Fibroblast of the aortic adventitia (primary cell): ENCODE data around the gene C4BPB. TPM values are rescaled to one million over a fixed set of nuclear protein-coding genes. Genes with fewer than 3 reads are reported as not detected.

ENCODE experiments used
- DNase-seq: peaks from one replicate; pipeline ENCODE4 v3.0.0-alpha.2; 2010; ENCODE audit warnings: low read depth
- H3K4me3 ChIP-seq: 2 replicates; pipeline ENCODE4 v1.5.1; 2011; ENCODE audit warnings: low read depth, mild to moderate bottlenecking, control low read depth, low read length, moderate library complexity
- total RNA-seq: library from RNA; depleted of rRNA; stranded (reverse); fragments of >200 nt; gene quantifications from 2 replicates; pipeline ENCODE4 v1.2.3, GENCODE V29; 2012; ENCODE audit warnings: low replicate concordance
- TF ChIP-seq, protein P1 (sequence below): IDR thresholded peaks from 2 replicates; pipeline ENCODE4 v1.5.1; 2011; ENCODE audit warnings: mild to moderate bottlenecking, low read length, control low read depth, inconsistent platforms; ENCODE audit not compliant: insufficient read depth

C4BPB gene
- total RNA-seq, 1 donor = not detected

DNA sequence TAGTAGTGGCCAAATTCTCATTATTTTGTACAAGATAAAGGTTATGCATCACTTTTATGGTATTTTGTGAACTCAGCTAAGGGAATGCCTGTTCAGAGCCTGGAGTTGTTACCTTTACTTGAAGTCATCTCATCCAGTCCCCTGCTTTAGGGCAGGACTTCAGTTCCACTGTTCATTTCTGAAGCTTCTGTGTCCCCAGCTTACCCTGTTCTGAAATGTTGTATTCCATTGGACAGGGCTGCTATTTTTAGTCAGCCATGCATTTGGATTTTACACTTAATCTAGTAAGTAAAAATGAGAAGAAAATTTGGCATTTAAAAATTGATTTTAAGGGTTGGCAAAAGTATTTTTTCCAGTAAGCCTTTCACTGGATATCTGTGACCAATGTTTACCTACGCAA, 11.6 kb upstream of the C4BPB start:
- no peak overlapping the region for H3K4me3 ChIP-seq
- no peak for DNase-seq
- TF ChIP-seq, protein P1, sequence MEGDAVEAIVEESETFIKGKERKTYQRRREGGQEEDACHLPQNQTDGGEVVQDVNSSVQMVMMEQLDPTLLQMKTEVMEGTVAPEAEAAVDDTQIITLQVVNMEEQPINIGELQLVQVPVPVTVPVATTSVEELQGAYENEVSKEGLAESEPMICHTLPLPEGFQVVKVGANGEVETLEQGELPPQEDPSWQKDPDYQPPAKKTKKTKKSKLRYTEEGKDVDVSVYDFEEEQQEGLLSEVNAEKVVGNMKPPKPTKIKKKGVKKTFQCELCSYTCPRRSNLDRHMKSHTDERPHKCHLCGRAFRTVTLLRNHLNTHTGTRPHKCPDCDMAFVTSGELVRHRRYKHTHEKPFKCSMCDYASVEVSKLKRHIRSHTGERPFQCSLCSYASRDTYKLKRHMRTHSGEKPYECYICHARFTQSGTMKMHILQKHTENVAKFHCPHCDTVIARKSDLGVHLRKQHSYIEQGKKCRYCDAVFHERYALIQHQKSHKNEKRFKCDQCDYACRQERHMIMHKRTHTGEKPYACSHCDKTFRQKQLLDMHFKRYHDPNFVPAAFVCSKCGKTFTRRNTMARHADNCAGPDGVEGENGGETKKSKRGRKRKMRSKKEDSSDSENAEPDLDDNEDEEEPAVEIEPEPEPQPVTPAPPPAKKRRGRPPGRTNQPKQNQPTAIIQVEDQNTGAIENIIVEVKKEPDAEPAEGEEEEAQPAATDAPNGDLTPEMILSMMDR = no peak

DNA sequence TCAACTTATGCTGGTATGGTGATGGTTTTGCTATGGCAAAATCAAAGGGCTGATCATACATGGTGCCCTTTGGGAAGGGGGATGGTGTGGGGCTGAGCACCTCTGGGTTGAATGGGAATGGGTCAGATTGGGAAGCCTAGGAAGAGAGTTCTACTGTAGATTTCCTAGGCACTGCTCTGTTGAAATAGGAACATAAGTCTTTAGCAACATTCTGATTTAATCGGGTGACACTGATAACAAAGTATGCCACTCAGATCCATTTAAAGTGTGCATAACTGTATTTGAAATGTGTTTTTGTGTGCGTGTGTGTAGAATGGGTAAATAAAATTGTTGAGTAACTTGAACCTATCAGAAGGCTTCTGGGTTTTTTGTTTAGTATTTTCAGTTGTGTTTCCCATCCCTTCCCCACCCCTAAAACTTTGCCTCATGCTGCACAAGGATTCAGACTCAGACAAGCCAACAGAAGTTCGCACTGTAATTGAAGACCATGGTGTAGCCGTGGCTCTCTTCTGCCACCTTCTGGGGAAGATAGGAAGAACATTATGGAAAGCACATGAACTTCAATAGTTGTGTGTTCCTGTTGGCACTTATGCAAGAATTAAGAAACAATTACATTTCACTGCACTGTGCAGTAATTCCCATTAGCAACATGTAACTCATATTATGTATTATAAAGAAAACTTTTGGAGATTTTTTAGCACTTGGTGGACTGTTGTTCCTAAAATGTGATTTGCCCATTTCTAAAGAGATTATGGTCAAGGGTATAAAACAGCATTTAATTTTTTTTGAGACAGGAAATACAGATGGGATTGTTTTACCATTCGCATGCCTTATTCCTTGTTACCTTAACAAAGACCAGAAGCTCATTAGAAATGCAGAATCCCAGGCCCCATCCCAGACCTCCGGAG, 10.9 kb upstream of the C4BPB start:
- DNase-seq = peak; percentile 90
- TF ChIP-seq, protein P1 = peak; percentile 95
- H3K4me3 ChIP-seq = no peak overlapping the region

DNA sequence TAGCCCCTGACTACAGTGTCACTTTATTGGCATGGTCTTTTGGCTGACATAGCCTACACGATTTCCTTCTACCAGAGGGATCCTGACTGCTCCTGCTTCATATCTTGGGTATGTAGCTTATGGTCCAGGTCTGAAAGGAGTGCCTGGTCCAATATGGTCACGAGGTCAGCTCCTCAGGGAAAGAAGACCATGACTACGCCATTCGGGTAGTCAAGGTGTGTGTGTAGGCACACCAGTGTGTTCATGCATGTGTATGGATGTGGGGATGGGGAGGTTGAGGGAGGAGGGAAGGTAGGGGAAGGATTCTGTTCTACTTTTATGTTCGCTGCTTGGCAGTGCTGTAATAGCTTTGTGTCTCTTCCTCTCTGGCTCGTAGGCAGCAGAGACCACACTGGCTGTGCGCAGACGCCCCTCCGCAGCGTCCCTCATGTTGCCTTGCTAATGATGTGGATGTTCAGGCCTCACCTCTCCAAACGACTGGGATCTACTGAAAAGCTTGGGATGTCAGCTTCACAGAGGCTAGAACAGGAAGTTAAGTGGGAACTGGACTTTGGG, 10.0 kb upstream of the C4BPB start:
- DNase-seq = no peak
- no peak overlapping the region for H3K4me3 ChIP-seq
- TF ChIP-seq, protein P1 = no peak

DNA sequence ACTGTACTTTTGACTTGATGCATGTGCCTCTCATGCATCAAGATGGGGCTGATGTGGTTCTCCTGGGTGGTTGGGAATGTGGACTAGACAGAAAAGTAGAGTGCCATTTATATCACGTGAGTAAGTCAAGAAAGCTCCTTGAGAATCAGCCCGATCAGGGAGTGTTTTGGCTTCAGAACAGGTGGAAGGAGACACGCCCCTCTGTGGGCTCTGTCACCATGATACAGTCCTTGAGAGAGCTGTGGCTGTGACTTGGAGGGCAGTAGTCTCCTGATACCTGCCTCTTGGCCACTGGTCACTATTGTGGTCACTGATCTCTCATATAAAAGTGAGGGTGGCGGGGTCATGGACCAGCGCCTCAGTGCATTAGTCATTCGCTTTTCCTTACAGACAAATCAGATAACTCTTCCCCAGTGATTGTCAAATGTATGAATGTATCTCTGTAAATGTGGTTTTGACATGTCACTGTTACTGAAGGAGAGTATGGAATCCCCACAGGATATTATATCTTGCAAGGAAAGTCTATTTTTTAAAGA, 8.9 kb upstream of the C4BPB start:
- H3K4me3 ChIP-seq = no peak overlapping the region
- DNase-seq = no peak
- TF ChIP-seq, protein P1 = no peak

DNA sequence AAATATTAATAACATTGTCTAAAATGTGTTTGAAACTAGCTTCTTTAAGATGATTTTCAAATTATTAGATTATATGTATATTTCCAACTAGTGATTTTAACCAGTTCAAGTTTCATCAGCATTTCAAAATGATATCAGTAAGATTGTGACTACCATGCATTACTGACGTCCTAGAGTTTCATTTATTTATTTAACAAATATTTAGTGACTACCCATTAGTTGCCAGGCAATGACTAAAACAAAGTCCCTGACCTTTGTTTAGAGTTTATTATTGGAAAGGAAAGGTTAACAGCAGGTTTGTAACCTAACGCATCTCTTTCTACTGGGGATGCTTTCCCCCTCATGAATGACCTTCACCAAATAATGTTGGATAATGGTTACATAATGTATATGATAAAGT, 7.6 kb upstream of the C4BPB start:
- TF ChIP-seq, protein P1 = no peak
- DNase-seq = no peak
- no peak overlapping the region for H3K4me3 ChIP-seq

DNA sequence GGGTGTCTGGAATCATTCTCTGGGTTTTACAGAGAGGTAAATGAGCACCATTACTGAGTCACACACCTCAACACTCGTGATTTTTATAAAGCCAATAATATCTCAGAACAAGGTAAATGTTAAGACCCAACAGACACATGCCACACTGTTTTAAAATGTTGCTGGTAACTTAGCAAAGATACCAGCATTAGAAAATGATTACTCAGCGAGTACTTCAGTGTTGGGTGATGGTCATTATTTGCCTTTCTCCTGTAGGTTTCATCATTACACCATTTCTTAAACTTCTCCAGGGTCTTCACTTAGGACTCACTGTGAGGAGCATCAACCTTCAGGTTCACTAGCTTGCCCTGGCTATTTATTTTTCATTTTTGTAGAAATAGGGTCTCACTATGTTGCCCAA, 6.9 kb upstream of the C4BPB start:
- H3K4me3 ChIP-seq = no peak overlapping the region
- TF ChIP-seq, protein P1 = no peak
- DNase-seq = no peak
